GM19372 (cell line): ENCODE data around the gene COTL1.
A peak's percentile ranks its signal among the peaks of the same experiment; 100 is the strongest.

ENCODE experiments used
- ATAC-seq: cut with Tn5 transposase; IDR thresholded peaks from one replicate; pipeline ENCODE4 v1.9.1; 2021; ENCODE audit warnings: mild to moderate bottlenecking, low read depth, moderate library complexity; ENCODE audit not compliant: unreplicated experiment

The COTL1 gene

DNA sequence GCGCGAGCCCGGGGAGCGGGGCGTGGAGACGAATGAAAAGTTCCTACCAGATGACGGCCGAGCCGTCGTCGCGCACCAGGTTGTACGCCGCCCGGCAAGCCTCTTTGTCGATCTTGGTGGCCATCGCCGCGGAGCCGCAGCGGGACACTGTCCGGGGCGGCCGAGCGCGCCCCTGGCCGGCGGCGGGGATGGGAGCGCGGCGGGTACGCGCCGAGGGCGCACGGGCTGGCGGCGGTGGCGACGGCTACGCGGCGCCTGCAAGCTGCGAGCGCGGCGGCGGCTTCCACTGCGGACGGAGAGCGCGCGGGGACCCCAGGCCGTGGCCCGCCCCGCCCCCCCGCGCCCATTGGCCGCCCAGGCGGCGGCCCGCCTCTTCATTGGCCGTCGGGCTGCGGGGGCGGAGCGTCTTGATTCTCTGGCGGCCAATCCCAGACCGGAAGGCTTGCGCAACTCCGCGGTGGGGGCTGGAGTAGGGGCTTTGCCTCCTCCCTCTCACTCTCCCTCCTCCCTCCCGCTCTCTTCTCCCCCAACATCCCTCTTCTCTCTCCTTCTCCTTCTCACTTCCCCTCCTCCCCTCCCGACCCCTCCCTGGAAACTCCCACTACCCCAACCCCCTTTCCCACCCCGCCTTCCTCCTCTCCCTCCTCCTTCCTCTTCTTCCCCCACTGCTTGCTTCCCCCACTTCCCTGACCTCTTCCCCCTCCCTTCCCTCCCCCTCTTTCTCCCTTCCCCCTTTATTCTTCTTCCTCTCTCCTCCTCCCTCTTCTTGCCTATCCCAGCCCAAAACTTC lies at the start of gene COTL1:
Gene COTL1 (minus strand): TSS at position 288 of the 790 bp plus-strand sequence. CDS start 164 bp downstream, at position 124.
- ATAC-seq: peak; percentile 80

GRCh38 chr16:84665843-84666242 lies 48.0 kb upstream of the COTL1 start:
- no peak for ATAC-seq

GRCh38 chr16:84665359-84665758 lies 47.5 kb upstream of the COTL1 start:
- ATAC-seq: no peak

DNA sequence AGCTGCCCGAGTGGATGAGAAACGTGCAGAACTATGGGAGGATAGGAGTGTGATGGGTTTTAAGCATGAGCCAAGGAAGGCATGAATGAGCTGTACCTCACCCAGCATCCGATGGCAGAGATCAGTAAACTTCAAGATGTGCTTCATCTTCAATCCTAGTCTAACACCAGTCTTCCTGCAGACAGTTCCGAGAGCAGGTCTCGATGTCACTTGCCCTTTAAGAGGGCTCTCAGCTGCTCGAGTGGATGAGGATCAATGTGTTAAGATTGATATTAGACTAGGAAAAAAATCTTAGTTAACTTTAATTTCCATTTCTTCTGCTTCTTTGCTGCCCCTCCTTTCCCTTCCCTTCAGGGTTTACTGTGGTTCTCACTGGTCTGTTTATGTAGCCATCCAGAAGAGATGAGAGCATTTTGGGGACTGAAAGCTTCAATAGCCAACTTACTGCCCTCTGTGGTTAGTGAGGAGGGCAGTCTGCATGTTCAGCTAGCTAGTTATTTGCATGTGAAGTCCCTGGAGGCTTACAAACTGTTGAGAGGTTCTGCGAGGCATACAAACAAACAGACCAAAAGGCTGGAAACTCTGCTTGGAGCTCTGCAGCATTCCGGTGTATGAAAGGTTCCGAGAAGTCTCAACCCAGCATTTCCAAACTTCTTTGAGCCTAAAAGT lies 45.7 kb upstream of the COTL1 start:
- ATAC-seq: peak; percentile 70

GRCh38 chr16:84662471-84662870 lies 44.6 kb upstream of the COTL1 start:
- ATAC-seq: no peak

DNA sequence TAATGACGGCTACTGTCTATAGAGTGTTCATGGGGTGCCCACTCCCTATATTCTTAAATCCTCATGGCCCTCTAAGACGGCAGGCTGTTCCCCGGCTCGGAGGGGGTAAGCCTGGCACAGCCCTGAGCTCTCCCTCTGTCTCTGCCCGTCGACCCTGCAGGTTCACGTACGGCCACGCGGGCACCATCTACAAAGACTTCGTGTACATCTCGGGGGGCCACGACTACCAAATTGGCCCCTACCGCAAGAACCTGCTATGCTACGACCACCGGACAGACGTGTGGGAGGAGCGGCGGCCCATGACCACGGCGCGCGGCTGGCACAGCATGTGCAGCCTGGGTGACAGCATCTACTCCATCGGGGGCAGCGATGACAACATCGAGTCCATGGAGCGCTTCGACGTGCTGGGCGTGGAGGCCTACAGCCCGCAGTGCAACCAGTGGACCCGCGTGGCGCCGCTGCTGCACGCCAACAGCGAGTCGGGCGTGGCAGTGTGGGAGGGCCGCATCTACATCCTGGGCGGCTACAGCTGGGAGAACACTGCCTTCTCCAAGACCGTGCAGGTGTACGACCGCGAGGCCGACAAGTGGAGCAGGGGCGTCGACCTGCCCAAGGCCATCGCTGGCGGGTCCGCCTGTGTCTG lies 43.7 kb upstream of the COTL1 start:
- no peak for ATAC-seq

- no peak for ATAC-seq
Observed at GRCh38 chr16:84660973-84661372, 43.1 kb upstream of the COTL1 start.

GRCh38 chr16:84659656-84660300 lies 41.9 kb upstream of the COTL1 start:
- no peak for ATAC-seq

- ATAC-seq: no peak
Observed at GRCh38 chr16:84658690-84659089, 40.8 kb upstream of the COTL1 start.

DNA sequence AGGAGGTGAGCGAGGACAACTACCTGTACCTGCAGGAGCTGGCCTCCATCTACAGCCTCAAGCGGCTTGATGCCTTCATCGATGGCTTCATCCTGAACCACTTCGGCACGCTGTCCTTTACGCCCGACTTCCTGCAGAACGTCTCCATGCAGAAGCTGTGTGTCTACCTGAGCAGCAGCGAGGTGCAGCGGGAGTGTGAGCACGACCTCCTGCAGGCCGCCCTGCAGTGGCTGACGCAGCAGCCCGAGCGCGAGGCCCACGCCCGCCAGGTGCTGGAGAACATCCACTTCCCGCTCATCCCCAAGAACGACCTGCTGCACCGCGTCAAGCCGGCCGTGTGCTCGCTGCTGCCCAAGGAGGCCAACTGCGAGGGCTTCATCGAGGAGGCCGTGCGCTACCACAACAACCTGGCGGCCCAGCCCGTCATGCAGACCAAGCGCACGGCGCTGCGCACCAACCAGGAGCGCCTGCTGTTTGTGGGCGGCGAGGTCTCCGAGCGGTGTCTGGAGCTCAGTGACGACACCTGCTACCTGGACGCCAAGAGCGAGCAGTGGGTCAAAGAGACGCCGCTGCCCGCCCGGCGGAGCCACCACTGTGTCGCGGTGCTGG lies 39.5 kb upstream of the COTL1 start:
- no peak for ATAC-seq

GRCh38 chr16:84656649-84657048 lies 38.8 kb upstream of the COTL1 start:
- no peak for ATAC-seq

DNA sequence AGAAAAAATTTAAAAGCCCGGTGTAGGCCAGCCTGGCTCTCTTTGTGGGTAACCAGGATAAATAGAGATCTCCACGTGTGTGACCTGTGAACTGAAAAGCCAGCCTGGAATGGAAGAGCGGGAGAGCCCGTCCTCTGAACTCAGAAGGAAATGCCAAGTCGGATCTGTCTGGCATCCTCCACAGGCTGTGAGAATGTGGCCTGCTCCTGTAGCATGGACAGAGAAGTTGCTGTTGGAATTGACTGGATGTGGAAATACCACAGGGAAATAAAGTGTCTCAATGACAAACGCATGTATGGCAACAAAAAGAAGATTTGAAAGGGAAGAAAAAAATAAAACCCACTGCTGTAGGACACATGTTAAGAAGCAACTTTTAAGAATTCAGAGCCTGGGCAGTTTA lies 37.1 kb upstream of the COTL1 start:
- no peak for ATAC-seq

- no peak for ATAC-seq
Observed at GRCh38 chr16:84654238-84654637, 36.4 kb upstream of the COTL1 start.

DNA sequence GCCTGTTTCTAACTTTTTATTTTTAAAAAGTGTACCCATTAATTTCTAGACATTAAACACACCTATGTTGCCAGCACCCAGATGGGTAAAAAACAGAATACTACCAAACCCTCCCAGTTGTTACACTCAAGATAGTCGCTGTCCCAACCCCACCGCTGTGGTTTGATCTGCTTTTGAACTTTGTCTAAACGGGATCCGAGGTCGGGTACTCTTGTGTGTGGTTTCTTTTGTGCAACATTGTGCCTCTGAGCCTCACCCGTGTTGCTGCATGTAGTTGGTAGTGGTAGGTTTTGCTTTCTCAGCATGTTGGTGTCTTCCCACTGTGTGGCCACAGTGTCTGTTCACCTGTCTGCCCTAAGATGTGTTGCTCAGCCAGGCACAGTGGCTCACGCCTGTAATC lies 34.7 kb upstream of the COTL1 start:
- no peak for ATAC-seq

GRCh38 chr16:84650062-84650991 lies 32.4 kb upstream of the COTL1 start:
- no peak for ATAC-seq

DNA sequence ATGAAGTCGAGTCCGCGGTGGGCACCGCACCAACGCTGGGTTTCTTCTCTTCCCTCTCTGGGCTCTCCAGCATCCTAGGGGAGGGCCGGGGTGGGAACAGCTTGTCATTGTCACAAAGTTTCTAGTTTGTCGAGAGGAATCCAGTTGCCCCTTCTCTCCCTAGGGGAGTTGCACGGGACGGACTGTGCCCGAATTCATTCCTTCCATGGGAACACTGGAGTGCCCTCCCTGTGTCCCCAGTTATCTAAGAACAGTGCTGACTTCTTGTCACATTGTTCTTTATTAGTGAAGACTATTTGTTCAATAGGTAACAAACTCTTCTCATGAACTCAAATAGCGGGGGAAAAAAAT lies 31.6 kb upstream of the COTL1 start:
- no peak for ATAC-seq

DNA sequence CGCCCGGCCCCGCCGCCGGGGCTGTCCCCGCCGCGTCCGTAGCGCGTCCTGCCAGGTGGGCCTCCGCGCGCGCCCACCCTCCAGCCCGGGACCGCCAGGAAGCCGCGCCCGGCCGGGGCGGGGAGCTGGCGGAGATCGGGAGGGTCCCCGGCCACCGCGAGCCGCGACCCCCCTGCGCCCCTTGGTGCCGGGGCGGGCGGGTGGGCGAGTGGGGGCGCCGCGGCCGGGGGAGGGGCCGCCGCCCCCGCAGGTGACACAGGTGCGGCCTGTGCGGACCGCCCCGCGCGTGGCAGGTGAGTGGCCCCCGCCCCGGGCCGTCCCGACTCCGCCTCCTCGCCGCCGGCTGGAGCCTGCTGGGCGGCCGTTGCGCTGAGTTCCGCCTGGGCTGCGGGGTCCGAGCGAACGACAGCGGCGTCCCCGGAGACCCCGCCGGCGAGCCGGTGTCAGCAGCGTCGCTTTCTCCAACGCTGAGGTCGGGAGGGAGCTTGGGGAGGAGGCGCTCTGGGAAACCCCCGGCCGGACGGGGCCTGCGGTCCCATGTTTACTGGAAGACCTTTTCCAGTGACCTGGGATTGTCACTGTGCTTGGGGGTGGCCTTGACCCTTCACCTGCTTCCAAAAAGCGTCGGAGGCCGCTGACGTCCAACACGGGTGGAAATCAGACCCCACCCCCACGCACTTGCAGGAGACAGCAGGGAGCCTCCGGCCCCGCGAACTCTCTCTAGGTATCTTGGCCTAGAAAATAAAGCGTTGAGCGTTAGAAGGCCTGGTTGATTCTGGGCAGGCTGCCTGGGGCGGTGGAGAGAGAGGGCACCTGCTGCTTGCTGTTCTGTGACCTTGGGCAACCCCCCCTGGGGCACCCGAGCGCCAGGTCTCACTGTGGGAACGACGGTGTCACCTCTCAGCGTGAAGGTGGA lies 31.0 kb upstream of the COTL1 start:
- peak; percentile 77 for ATAC-seq

DNA sequence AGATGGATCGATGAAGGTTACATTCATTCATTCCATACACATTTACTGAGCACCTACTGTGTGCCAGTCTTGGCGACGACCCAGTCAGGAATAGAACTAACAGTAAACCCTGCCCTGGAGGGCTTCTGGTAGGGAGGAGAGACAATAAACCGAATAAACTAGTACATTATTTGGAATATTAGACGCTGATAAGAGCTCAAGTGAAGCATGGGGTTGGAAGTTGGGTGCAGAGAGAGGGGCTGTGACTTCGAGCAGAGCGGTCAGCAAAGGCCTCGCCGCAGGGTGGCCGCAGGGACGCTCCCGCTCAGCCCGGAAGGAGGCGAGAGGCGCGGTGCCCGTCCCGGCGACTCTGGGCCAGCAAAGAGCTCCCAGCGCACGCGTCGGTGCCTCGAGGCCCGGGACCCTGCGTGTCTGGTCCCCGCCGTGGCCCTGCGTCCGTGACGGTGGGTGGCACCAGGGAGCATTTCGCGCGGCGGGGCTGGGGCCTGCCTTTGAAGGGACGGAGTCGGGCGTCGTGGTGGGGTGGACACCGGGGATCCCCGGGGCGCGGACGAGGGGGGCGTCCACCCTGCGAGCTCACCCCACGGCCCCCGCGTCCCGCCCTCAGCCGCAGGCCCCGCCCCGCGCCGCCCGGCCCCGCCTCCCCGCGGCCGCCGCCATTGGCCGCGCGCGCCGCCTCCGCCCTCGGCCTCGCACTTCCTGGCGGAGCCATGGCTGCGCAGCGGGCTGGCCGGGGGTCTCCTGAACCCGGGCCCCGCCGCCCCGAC lies 30.1 kb upstream of the COTL1 start, which contains the start of gene KLHL36:
Gene KLHL36 (plus strand): TSS at position 684 of the 767 bp plus-strand sequence. CDS start 2,357 bp downstream, outside the sequence.
- peak; percentile 80 for ATAC-seq
